ACHN (cell line): ENCODE data around the gene PPP1R26.

ENCODE experiments used
- DNase-seq: peaks from one replicate; pipeline ENCODE4 v3.0.0-alpha.2; 2015
- in situ Hi-C: cut with HindIII; loops from 2 replicates; pipeline ENCODE4 v1.10.0; 2017; ENCODE audit warnings: low sequenced_read_pairs, low pct_ligation_motif_present, low pct_unique_long_range_greater_than_20kb

The PPP1R26 gene

DNA sequence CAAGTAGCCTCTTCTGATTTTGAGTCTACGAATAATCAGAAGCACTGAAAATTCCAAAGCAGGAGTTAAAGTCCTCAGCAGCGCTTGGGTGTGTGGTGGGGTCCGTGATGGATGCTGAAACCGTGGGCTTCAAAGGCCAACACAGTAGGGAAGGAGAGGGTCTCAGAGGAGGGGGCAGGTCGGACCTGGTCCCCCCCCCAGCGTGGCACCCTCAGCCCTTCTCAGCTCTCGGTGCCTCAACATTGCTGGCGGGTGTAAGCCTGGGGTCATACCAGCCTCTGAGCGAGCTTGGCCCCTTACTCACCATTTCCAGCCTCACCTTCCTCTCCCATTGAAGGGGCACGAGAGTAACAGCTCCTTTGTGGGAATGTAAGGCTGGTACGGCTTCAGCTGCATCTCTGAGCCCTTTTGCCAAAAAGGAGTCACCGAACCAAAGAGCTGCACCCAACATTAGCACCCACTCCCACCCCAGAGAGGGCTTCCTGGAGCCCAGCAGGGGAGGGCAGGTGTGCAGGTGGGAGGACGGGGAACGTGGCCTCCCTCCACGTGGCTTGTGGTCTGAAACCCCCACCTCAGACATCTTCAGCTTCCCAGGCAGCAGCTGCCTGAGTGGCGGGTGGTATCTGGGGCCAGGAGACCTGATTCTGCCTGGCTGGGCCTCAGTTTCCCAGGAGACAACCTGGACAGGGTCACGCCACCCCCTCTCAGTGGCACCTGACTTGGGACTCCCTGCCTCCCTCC lies 34.9 kb downstream of the PPP1R26 start:
- in situ Hi-C loops, result no loop called here
- no peak for DNase-seq

GRCh38 chr9:135515083-135515951 lies 35.7 kb downstream of the PPP1R26 start:
- in situ Hi-C loops, result no loop called here
- no peak for DNase-seq

DNA sequence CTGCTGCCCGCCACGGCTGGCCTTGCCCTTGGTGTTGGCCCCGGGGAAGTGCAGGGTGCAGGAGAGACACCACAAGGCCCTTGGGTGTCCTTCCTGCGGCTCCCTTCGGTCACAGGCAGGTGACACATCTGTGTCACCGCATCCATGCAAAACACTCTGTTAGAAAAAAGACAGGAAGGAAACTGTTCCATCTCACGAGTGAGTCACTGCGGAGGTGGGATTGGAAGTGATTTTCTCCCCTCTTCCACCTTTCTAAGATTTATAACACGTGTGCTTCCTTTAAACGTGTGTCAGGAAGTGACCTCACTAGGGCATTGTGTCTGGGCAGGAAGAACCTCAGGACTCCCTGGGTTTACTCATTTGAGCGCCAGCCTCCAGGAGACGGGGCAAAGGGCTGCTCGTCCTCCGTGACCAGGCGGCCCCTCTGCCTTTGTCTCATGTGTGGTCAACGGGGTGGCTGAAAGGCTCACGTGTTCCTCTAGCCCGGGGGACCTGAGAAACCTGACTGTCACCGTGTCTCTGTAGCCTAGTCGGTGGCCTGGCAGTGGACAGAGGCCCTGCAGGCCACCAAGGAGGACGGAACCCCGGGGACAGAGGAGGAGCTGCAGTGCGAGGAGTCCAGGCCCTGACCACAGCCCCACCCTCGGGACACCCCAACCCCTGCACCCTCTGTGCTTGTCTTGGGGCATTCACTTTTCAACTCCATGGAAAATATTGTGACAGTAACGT lies 36.7 kb downstream of the PPP1R26 start:
- in situ Hi-C loops, result no loop called here

GRCh38 chr9:135517407-135517822 lies 37.8 kb downstream of the PPP1R26 start:
- in situ Hi-C loops, result no loop called here
- no peak for DNase-seq

More for the DNA sequence above, 36.7 kb downstream of the PPP1R26 start:
- DNase-seq, result no peak

DNA sequence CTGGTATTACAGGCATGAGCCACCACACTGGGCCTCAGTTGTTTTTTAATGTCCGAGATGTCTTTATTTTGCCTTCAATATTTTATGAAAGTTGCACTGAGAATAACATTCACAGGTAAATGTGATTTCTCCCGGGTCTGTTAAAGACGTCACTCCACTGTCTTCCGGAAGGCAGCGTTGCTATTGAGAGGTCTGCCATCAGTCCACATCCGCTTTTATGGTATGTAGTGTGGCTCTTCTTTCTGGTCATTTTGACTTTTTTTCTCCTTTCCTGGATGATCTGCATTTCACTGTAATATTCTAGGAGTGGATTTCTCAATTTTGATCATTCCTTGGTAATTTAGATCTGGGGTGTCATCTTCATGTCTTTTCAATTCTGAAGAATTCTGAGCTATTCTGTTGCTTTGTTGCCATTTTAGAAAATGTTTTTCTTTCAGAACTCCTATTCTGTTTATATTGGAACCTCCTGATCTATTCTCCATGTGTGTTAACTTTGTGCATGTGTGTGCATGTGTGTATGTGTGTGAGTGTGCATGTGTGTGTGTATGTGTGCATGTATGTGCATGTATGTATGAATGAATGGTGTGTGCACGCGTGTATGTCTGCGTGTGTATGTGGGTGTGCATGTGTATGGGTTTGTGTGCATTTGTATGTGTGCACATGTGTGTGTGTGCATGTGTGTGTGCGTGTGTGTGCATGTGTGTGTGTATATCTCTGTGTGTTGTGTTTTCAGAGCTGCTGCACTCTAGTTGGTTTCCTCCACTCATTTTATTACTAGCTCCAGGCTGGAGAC lies 39.8 kb downstream of the PPP1R26 start:
- no peak for DNase-seq
- in situ Hi-C loops, result no loop called here

DNA sequence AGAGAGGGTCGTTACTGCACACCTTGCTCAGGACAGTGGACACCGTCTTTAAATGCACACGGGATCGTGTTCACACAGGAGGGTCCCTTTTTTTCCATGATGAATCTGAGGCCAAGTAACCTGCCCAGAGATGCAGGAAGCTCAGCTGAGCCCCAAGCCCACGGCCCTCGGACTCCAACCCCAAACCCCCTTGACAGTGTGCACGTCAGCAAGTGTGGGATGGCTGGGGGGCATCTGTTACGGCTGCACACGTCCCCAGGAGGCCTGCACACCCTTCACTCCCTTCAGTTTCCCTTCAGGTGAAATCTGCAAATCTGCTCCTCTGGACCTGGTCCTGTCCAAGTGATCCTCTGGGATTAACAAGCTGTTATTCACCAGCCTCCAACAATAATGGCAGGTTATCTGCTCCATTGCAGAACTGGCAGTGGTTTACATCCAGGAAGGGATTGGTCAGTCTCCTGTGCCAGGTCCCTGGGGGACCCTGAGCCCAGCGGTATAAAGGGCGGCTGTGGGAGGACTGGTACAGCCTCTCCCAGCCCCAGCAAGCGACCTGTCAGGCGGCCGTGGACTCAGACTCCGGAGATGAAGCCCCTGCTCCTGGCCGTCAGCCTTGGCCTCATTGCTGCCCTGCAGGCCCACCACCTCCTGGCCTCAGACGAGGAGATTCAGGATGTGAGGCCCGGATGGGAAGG lies 41.5 kb downstream of the PPP1R26 start, which contains the start of gene LCN1:
Gene LCN1 (plus strand): TSS at position 525 of the 692 bp plus-strand sequence. CDS start 58 bp downstream, at position 583.
- in situ Hi-C loops, result no loop called here
- no peak for DNase-seq

DNA sequence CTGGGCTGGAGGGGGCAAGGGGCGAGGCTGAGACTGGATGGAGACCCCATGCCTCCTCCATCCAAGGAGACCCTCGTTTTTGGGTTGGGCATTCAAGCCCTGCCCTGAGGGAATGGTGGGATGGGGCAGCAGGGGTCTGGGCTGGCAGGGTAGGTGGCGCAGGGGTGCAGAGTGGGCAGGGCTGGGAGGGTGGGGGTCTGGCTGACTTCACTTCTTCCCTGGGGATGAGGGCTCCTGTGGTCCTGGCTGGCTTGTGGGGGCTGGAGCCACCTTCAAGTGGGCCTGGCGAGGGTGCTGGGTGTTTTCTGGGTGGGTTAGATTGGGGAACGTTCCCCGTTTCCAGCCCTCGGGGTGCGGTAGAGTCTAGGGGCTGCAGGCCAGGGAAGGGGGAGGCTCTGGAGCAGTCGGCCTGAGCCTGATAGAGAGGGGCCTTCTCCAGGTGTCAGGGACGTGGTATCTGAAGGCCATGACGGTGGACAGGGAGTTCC lies 42.1 kb downstream of the PPP1R26 start:
- DNase-seq, result no peak
- in situ Hi-C loops, result no loop called here

DNA sequence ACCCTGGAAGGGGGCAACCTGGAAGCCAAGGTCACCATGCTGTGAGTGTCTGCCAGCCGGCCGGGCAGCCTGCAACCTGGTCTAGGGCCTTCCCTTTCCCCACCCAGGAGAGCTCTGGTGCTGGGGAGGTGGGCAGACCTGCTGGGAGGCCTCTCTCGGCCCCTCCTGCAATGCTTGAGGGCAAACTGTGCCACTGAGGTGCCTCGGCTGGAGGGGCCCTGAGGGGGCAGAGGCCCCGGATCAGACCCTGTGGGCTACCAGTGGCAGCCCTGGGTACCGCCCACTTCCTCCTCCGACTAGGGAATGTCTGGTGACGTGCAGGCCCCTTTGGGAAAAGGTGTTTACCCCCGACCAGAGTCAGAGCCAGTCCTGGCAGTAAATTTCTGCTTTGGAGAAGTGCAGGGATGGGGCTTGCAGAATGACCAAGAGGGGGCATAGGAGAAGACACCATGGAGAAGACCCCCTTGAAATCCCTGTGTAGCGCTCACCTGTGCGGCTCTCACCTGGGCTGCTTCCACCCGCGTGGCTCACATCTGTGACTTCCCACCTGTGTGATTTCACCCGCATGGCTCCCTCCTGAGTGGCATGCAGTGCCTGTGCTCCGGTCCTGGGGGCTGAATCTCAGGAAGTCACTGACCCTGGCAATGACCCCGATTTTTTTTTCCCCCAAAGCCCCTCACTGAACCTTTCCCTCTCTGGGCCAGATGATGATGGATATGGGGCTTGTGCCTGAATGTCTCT lies 42.7 kb downstream of the PPP1R26 start:
- in situ Hi-C loops, result no loop called here
- DNase-seq, result no peak

- DNase-seq, result no peak
- in situ Hi-C loops, result no loop called here
Observed at GRCh38 chr9:135522931-135523330, 43.3 kb downstream of the PPP1R26 start.

- no peak for DNase-seq
- in situ Hi-C loops, result no loop called here
Observed at GRCh38 chr9:135523521-135524129, 44.0 kb downstream of the PPP1R26 start.

DNA sequence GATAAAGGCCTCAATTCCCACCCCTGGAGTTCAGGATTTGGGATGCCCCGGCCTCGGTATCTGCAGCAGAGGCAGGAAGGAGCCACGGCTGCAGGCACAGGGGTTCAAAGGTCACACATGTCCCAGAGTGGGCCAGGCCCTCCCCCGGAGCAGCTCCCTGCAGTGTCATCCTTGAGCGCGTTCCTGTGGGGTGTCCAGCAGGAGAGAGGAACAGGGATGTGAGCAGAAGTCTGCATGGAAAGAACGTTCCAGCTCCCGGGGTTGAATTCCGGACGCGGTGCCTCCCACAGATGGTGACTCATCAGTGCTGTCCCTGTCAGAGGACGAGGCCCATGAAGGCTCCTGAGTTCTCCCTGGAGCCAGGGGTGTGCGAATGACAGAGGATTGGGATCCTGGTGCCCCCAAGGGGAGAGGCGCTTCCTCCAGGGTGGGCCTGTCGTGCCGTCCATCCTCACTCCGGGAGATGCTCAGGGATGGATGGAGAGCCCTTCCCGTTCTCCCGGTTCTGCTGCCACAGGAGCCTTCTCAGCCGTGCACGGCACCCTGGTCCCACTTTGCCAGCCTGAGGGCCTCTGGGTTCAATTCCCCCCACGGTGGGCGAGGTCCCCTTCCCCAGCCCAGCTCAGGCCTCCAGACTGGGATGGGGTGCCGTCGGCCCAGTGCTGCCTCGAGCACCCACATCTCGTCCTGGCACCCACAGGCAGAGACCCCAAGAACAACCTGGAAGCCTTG lies 44.7 kb downstream of the PPP1R26 start:
- in situ Hi-C loops, result no loop called here
- DNase-seq, result no peak

DNA sequence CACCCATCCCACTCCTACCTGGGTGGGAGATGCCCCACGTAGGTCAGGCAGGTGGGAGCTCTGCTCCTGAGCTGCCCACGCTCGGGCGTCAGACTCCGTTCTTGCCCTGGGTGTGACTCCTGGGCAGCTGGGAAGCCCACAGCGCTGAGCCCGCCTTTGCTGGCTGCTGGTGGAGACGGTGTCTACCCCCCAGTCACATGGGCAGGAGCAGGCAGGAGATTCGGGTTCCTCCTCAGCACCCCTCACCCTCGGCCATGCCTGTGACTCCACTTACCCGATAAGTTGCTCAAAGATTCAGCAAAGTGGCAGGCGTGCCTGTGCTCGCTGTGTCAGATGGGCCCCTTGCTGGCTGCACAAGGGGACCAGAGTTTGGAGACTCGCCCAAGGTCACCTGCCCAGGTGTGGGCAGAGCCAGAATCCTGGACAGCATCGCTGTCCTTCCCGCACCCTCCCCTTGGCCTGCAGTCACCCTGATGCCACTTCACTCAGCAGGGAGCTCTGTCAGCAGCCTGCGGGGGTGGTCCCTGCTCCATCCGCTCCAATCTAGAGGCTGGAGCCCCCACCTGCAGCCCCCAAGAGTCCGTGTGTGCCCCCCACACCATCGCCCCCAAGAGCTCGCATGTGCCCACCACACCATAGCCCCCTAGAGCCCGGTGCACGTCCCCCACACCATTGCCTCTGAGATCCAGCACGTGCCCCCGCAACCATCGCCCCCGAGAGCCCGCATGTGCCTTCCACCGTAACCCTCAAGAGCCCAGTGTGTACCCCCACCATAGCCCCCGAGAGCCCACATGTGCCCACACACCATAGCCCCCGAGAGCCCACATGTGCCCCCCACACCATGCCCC lies 45.9 kb downstream of the PPP1R26 start:
- DNase-seq, result no peak
- in situ Hi-C loops, result no loop called here

DNA sequence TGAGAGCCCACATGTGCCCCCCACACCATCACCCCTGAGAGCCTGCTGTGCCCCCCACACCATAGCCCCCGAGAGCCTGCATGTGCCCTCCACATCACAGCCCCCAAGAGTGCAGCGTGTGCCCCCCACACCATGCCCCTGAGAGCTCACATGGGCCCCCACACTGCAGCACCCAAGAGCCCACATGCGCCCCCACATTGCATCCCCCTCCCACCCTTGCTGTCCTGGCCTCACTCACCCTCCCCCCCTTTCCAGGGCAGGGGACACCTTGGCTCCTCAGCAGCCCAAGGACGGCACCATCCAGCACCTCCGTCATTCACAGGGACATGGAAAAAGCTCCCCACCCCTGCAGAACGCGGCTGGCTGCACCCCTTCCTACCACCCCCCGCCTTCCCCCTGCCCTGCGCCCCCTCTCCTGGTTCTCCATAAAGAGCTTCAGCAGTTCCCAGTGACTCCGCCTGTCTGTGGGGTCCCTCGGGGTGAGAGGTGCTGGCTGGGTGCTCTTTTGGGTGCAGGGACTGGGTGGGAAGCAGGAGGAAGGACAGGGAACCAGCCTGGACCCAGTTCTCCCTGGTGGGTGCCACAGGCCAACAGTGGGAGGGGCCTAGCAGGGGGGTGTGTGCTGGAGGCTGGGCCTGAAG lies 46.6 kb downstream of the PPP1R26 start:
- no peak for DNase-seq
- in situ Hi-C loops, result no loop called here

GRCh38 chr9:135526730-135527571 lies 47.4 kb downstream of the PPP1R26 start:
- no peak for DNase-seq
- in situ Hi-C loops, result no loop called here
